Gastrocnemius medialis (tissue), 4 donors: Measurements from ENCODE around the gene MPPED1. TPM values are rescaled to one million over a fixed set of nuclear protein-coding genes. Genes with fewer than 3 reads are reported as not detected.

Experiments
- ATAC-seq, 2 donors: fragments of 150-250 bp; one replicate each; pipeline ENCODE4 v1.9.1; 2016
- DNase-seq, 2 donors: peaks; one replicate each; pipeline ENCODE4 v3.0.0-alpha.2; 2019
- H3K27ac ChIP-seq, 4 donors: fragments of 200-600 bp; sonication (generic); 1 replicate in 1 of 4; 2 replicates in 3 of 4; pipeline ENCODE4 v1.5.1; 2016 to 2018; ENCODE audit warnings: mild to moderate bottlenecking in 2 of 4, moderate library complexity in 1 of 4
- H3K27me3 ChIP-seq, 3 donors: fragments of 200-600 bp; sonication (generic) in 2 of 3; 1 replicate in 1 of 3; 2 replicates in 2 of 3; pipeline versions ENCODE4 v1.5.1 to v1.6.0; 2016 to 2019; ENCODE audit warnings: mild to moderate bottlenecking in 1 of 3, moderate library complexity in 1 of 3
- H3K36me3 ChIP-seq, 2 donors: fragments of 200-600 bp; sonication (generic) in 1 of 2; one replicate each; pipeline ENCODE4 v1.5.1; 2017 to 2018
- H3K4me1 ChIP-seq, 2 donors: fragments of 200-600 bp; sonication (generic) in 1 of 2; one replicate each; pipeline ENCODE4 v1.5.1; 2016 to 2017; ENCODE audit warnings: mild to moderate bottlenecking in 2 of 2
- H3K4me3 ChIP-seq, 4 donors: fragments of 200-600 bp; sonication (generic) in 3 of 4; 1 replicate in 1 of 4; 2 replicates in 3 of 4; pipeline ENCODE4 v1.5.1; 2016 to 2019; ENCODE audit warnings: mild to moderate bottlenecking in 2 of 4
- H3K9me3 ChIP-seq, 3 donors: fragments of 200-600 bp; sonication (generic) in 2 of 3; 1 replicate in 1 of 3; 2 replicates in 2 of 3; pipeline ENCODE4 v1.5.1; 2016 to 2019
- CTCF ChIP-seq, 5 experiments: fragments of 450-650 bp in 3 of 5; fragments of 200-600 bp in 2 of 5; sonication (generic) in 2 of 5; IDR thresholded peaks in 4 of 5; conservative IDR thresholded peaks in 1 of 5; 1 replicate in 4 of 5; 2 replicates in 1 of 5; pipeline ENCODE4 v1.5.1; 2016 to 2019; ENCODE audit warnings: antibody characterized with exemption in 5 of 5, mild to moderate bottlenecking in 3 of 5, moderate library complexity in 3 of 5
- POLR2A ChIP-seq, 2 donors: fragments of 450-650 bp; IDR thresholded peaks; one replicate each; pipeline ENCODE4 v1.6.1; 2017; ENCODE audit warnings: antibody characterized with exemption in 2 of 2, mild to moderate bottlenecking in 2 of 2, moderate library complexity in 2 of 2
- in situ Hi-C, 4 donors: fragments of 200-750 bp; cut with MboI; loops; one replicate each; pipeline versions ENCODE4 v1.15.0 to v1.8.0; 2017; ENCODE audit warnings: low sequenced_read_pairs in 4 of 4
- intact Hi-C: fragments of 100-400 bp; cut with DNase I; formaldehyde crosslinking; loops from one replicate; pipeline ENCODE4 v1.15.1; 2023; ENCODE audit warnings: low total_unique reads
- total RNA-seq, 4 donors: library from RNA; depleted of rRNA; stranded (reverse); fragments of >200 nt; gene quantifications; one replicate each; pipeline versions ENCODE4 v1.1.0 to v1.2.3, GENCODE V29; 2016

Gene MPPED1
- total RNA-seq, 4 donors from 2014 or later: not detected

- H3K27ac ChIP-seq: no peak overlapping the region
- H3K9me3 ChIP-seq: no peaks in the 10 kb centered on the region
- no peak overlapping the region for H3K4me3 ChIP-seq
- no peak for ATAC-seq
- no peaks in the 10 kb centered on the region for H3K4me1 ChIP-seq
- in situ Hi-C loops: no loop called here
- no peaks in the 10 kb centered on the region for H3K36me3 ChIP-seq
- H3K27me3 ChIP-seq: no peaks in the 10 kb centered on the region
- TF ChIP-seq POLR2A (IDR thresholded peaks at IDR 0.05): no peak
- TF ChIP-seq CTCF (IDR thresholded peaks at IDR 0.05 in 4 of 5, conservative IDR thresholded peaks at IDR 0.05 in 1 of 5): no peak
- no peak for DNase-seq
- intact Hi-C loops: no loop called here
Observed at GRCh38 chr22:43550672-43551071, 138.9 kb downstream of the MPPED1 start.

- Histone ChIP-seq H3K27me3 (no peaks in the 10 kb centered on the region), H3K4me3 (no peak overlapping the region), H3K4me1 (no peaks in the 10 kb centered on the region), H3K36me3 (no peaks in the 10 kb centered on the region), H3K27ac (no peak overlapping the region), H3K9me3 (no peaks in the 10 kb centered on the region)
- TF ChIP-seq POLR2A (IDR thresholded peaks at IDR 0.05) (no peak), CTCF (IDR thresholded peaks at IDR 0.05 in 4 of 5, conservative IDR thresholded peaks at IDR 0.05 in 1 of 5) (no peak)
- no peak for ATAC-seq
- DNase-seq: no peak
- in situ Hi-C loops (no loop called here), intact Hi-C loops (no loop called here)
Observed at GRCh38 chr22:43553451-43554258, 141.8 kb downstream of the MPPED1 start.

GRCh38 chr22:43554259-43554636 lies 142.4 kb downstream of the MPPED1 start:
- Histone ChIP-seq H3K4me3 (no peak overlapping the region), H3K4me1 (no peaks in the 10 kb centered on the region), H3K9me3 (no peaks in the 10 kb centered on the region), H3K27me3 (no peaks in the 10 kb centered on the region), H3K27ac (no peak overlapping the region), H3K36me3 (no peaks in the 10 kb centered on the region)
- intact Hi-C loops (no loop called here), in situ Hi-C loops (no loop called here)
- no peak for DNase-seq
- no peak for ATAC-seq
- TF ChIP-seq CTCF (IDR thresholded peaks at IDR 0.05 in 4 of 5, conservative IDR thresholded peaks at IDR 0.05 in 1 of 5) (no peak), POLR2A (IDR thresholded peaks at IDR 0.05) (no peak)

- in situ Hi-C loops (no loop called here), intact Hi-C loops (no loop called here)
- Histone ChIP-seq H3K9me3 (no peaks in the 10 kb centered on the region), H3K4me3 (no peak overlapping the region), H3K36me3 (no peaks in the 10 kb centered on the region), H3K4me1 (no peaks in the 10 kb centered on the region), H3K27me3 (no peaks in the 10 kb centered on the region), H3K27ac (no peak overlapping the region)
- no peak for DNase-seq
- ATAC-seq: no peak
- TF ChIP-seq CTCF (IDR thresholded peaks at IDR 0.05 in 4 of 5, conservative IDR thresholded peaks at IDR 0.05 in 1 of 5): no peak
- no peak for TF ChIP-seq POLR2A (IDR thresholded peaks at IDR 0.05)
Observed at GRCh38 chr22:43554694-43555365, 143.0 kb downstream of the MPPED1 start.
